K562 (cell line): ENCODE data around the gene ZNF792.
A peak's percentile ranks its signal among the peaks of the same experiment; 100 is the strongest.

Source experiments
- CREM ChIP-seq: IDR thresholded peaks from 2 replicates; pipeline ENCODE4 v1.6.1; 2014; ENCODE audit warnings: antibody characterized with exemption, low read depth
- EGR1 ChIP-seq: fragments of 450-650 bp; conservative IDR thresholded peaks from 2 replicates; pipeline ENCODE4 v1.6.1; 2017; ENCODE audit warnings: mild to moderate bottlenecking
- MYNN ChIP-seq, 2 experiments: sonication (generic); formaldehyde crosslinking in 1 of 2; IDR thresholded peaks; 2 replicates each; pipeline versions ENCODE4 v1.5.0 to v1.6.1; 2016 to 2020; ENCODE audit warnings: antibody characterized with exemption in 1 of 2, missing genetic modification reagents in 1 of 2
- TCF7 ChIP-seq: sonication (generic); IDR thresholded peaks from 2 replicates; pipeline ENCODE4 v1.6.1; 2016; ENCODE audit warnings: antibody characterized with exemption, borderline replicate concordance
- ZNF217 ChIP-seq: sonication (generic); formaldehyde crosslinking; IDR thresholded peaks from 2 replicates; pipeline ENCODE4 v1.8.0; 2022; ENCODE audit warnings: mild to moderate bottlenecking, missing genetic modification reagents
- ZZZ3 ChIP-seq: fragments of 450-650 bp; IDR thresholded peaks from 2 replicates; pipeline ENCODE4 v1.6.1; 2016; ENCODE audit warnings: antibody characterized with exemption, mild to moderate bottlenecking, moderate library complexity

GRCh38 chr19:34926685-34927375 is 37.2 kb downstream of the ZNF792 start, which contains the start of gene ZNF30:
- TF ChIP-seq CREM (peak; percentile 52), ZZZ3 (no peak), ZNF217 (CRISPR knock-in tag) (no peak), MYNN (IDR thresholded peaks at IDR 0.05) (no peak), MYNN (CRISPR knock-in tag; IDR thresholded peaks at IDR 0.05) (no peak), TCF7 (no peak), EGR1 (peak; percentile 58; the same call in 1 of the 2 replicates)
